K562 (cell line): ENCODE results near the gene VIPR2. TPM values are rescaled to one million over a fixed set of nuclear protein-coding genes. Genes with fewer than 3 reads are reported as not detected.

Source experiments
- ATAC-seq: fragments of 200-7000 bp; cut with Tn5 transposase; 3 replicates; pipeline ENCODE4 v1.9.1; 2020; ENCODE audit warnings: moderate library complexity
- BruUV-seq: library from RNA; stranded (reverse); fragments of 400-500 nt; replicated peaks from 2 replicates; lab custom pipeline; 2021; lab: Mats Ljungman, UMichigan
- CTCF ChIA-PET: fragments of 300-600 bp; formaldehyde crosslinking; extraction: SDS; loops from one replicate; lab custom pipeline; 2021; ENCODE audit warnings: low intra/inter-chr PET ratio; lab: Yijun Ruan, JAX
- POLR2A ChIA-PET: fragments of 300-600, 350-650 bp; sonication (Branson Sonifier 250); formaldehyde crosslinking; extraction: SDS; loops from one replicate; lab custom pipeline; 2021; ENCODE audit warnings: antibody characterized with exemption, inconsistent platforms; lab: Yijun Ruan, JAX
- DNase-seq, 4 experiments: peaks; one replicate each; pipeline versions ENCODE4 v3.0.0 to v3.0.0-alpha.2; 2011 to 2018; ENCODE audit warnings: low spot score in 3 of 4, mixed read lengths in 3 of 4; ENCODE audit errors: extremely low read depth in 1 of 4
- FAIRE-seq: peaks from 2 replicates; lab custom pipeline; 2011; peaks lifted over from hg19 to GRCh38; lab: Jason Lieb, UNC
- H2AFZ ChIP-seq: 2 replicates; pipeline ENCODE4 v1.6.0; 2011; ENCODE audit warnings: low read depth, low read length, control low read depth, inconsistent platforms
- H3K27ac ChIP-seq: fragments of 200-600 bp; 3 replicates; pipeline ENCODE4 v1.8.0; 2011; ENCODE audit warnings: low read depth, mild to moderate bottlenecking, control low read depth, inconsistent platforms, low read length, moderate library complexity, mixed read lengths; ENCODE audit errors: extremely low read depth
- H3K27me3 ChIP-seq, 2 experiments: fragments of 300-600 bp in 1 of 2; 2 replicates in 1 of 2; 3 replicates in 1 of 2; pipeline versions ENCODE4 v1.6.0 to v1.8.0; 2011; ENCODE audit warnings: inconsistent platforms in 2 of 2, low read length in 2 of 2, mild to moderate bottlenecking in 1 of 2, mixed read lengths in 1 of 2, moderate library complexity in 1 of 2; ENCODE audit not compliant: control insufficient read depth in 2 of 2, insufficient read depth in 2 of 2
- H3K36me3 ChIP-seq: fragments of 300-600 bp; 3 replicates; pipeline ENCODE4 v1.8.0; 2011; ENCODE audit warnings: mild to moderate bottlenecking, low read length, inconsistent platforms; ENCODE audit not compliant: control insufficient read depth, insufficient read depth
- H3K4me1 ChIP-seq, 2 experiments: fragments of 200-600 bp in 1 of 2; replicated peaks in 1 of 2; 2 replicates in 1 of 2; 3 replicates in 1 of 2; pipeline versions ENCODE4 v1.5.1 to v1.8.0; 2011; ENCODE audit warnings: inconsistent platforms in 2 of 2, low read length in 2 of 2, mild to moderate bottlenecking in 1 of 2, mixed read lengths in 1 of 2, moderate library complexity in 1 of 2; ENCODE audit not compliant: control insufficient read depth in 2 of 2, insufficient read depth in 2 of 2
- H3K4me2 ChIP-seq: 2 replicates; pipeline ENCODE4 v1.6.1; 2011; ENCODE audit warnings: low read length, control low read depth, inconsistent platforms, mixed read lengths; ENCODE audit not compliant: insufficient read depth
- H3K4me3 ChIP-seq: fragments of 200-600 bp; sonication (generic), shearing (Covaris generic); 2 replicates; pipeline ENCODE4 v1.5.1; 2016; ENCODE audit warnings: control low read depth, inconsistent platforms
- H3K79me2 ChIP-seq: fragments of 200-600 bp; 3 replicates; pipeline ENCODE4 v1.8.0; 2011; ENCODE audit warnings: low read length, inconsistent platforms; ENCODE audit not compliant: control insufficient read depth, insufficient read depth
- H3K9ac ChIP-seq, 2 experiments: 2 replicates each; pipeline versions ENCODE4 v1.6.0 to v1.6.1; 2011; ENCODE audit warnings: low read depth in 2 of 2, low read length in 2 of 2, control low read depth in 1 of 2, inconsistent platforms in 1 of 2, mild to moderate bottlenecking in 1 of 2, mixed read lengths in 1 of 2; ENCODE audit not compliant: insufficient read depth in 1 of 2
- H3K9me1 ChIP-seq: one replicate; pipeline ENCODE4 v1.6.0; 2011; ENCODE audit warnings: inconsistent platforms, mild to moderate bottlenecking, low read length, moderate library complexity; ENCODE audit not compliant: control insufficient read depth, insufficient read depth
- H3K9me3 ChIP-seq: replicated peaks from 2 replicates; pipeline ENCODE4 v1.5.1; 2011; ENCODE audit warnings: low read depth, low read length, inconsistent platforms; ENCODE audit not compliant: control insufficient read depth, insufficient read depth
- H4K20me1 ChIP-seq: replicated peaks from 2 replicates; pipeline ENCODE4 v1.6.1; 2011; ENCODE audit warnings: low read length, inconsistent platforms, mixed read lengths; ENCODE audit not compliant: control insufficient read depth, insufficient read depth
- BHLHE40 ChIP-seq: IDR thresholded peaks from 2 replicates; pipeline ENCODE4 v1.6.1; 2011; ENCODE audit warnings: low read length, improper control_type of control experiment
- CHD1 ChIP-seq: fragments of 200-600 bp; sonication (generic); IDR thresholded peaks from one replicate; pipeline ENCODE4 v1.6.1; 2012; ENCODE audit warnings: mild to moderate bottlenecking, moderate library complexity, low read length, inconsistent platforms
- E2F6 ChIP-seq, 2 experiments: IDR thresholded peaks; 2 replicates each; pipeline ENCODE4 v1.6.1; 2011; ENCODE audit warnings: borderline replicate concordance in 1 of 2, control low read depth in 1 of 2, low read depth in 1 of 2, low read length in 1 of 2, mild to moderate bottlenecking in 1 of 2, mixed read lengths in 1 of 2, moderate library complexity in 1 of 2; ENCODE audit not compliant: insufficient read depth in 1 of 2, insufficient read length in 1 of 2, poor library complexity in 1 of 2, severe bottlenecking in 1 of 2; ENCODE audit errors: extremely low read depth in 1 of 2
- EGR1 ChIP-seq: fragments of 450-650 bp; conservative IDR thresholded peaks from 2 replicates; pipeline ENCODE4 v1.6.1; 2017; ENCODE audit warnings: mild to moderate bottlenecking
- GATAD2B ChIP-seq: fragments of 450-650 bp; IDR thresholded peaks from 2 replicates; pipeline ENCODE4 v1.6.1; 2017; ENCODE audit warnings: mild to moderate bottlenecking, borderline replicate concordance
- NCOA6 ChIP-seq: fragments of 450-650 bp; IDR thresholded peaks from 2 replicates; pipeline ENCODE4 v1.6.1; 2017; ENCODE audit warnings: mild to moderate bottlenecking
- NR4A1 ChIP-seq, 2 experiments: fragments of 250-450 bp in 1 of 2; fragments of 450-650 bp in 1 of 2; sonication (Bioruptor Pico) in 1 of 2; IDR thresholded peaks; 2 replicates each; pipeline versions ENCODE4 v1.4.0 to v1.6.1; 2016 to 2020; ENCODE audit warnings: mild to moderate bottlenecking in 2 of 2, missing compliant biosample characterization in 1 of 2, missing genetic modification characterization in 1 of 2, moderate library complexity in 1 of 2
- POLR3A ChIP-seq: IDR thresholded peaks from 2 replicates; pipeline ENCODE4 v1.6.1; 2011; ENCODE audit warnings: borderline replicate concordance, mild to moderate bottlenecking, moderate library complexity; ENCODE audit not compliant: insufficient read length, insufficient read depth; ENCODE audit errors: extremely low read depth
- POLR3G ChIP-seq: IDR thresholded peaks from 2 replicates; pipeline ENCODE4 v1.6.1; 2011; ENCODE audit not compliant: insufficient read length, insufficient replicate concordance; ENCODE audit errors: extremely low read depth
- RCOR1 ChIP-seq, 2 experiments: IDR thresholded peaks; 2 replicates each; pipeline ENCODE4 v1.6.1; 2012; ENCODE audit warnings: low read depth in 2 of 2, low read length in 2 of 2, borderline replicate concordance in 1 of 2, improper control_type of control experiment in 1 of 2
- SIX5 ChIP-seq, 2 experiments: IDR thresholded peaks; 2 replicates each; pipeline ENCODE4 v1.6.1; 2011; ENCODE audit warnings: low read length in 2 of 2, borderline replicate concordance in 1 of 2, low read depth in 1 of 2, mild to moderate bottlenecking in 1 of 2, moderate library complexity in 1 of 2; ENCODE audit not compliant: insufficient read depth in 1 of 2
- SMARCE1 ChIP-seq: fragments of 450-650 bp; IDR thresholded peaks from 2 replicates; pipeline ENCODE4 v1.7.1; 2016; ENCODE audit warnings: mild to moderate bottlenecking
- TBL1XR1 ChIP-seq, 2 experiments: IDR thresholded peaks; 2 replicates each; pipeline ENCODE4 v1.6.1; 2012; ENCODE audit warnings: improper control_type of control experiment in 2 of 2, low read length in 2 of 2, mild to moderate bottlenecking in 1 of 2
- TOE1 ChIP-seq, 2 experiments: fragments of 450-650 bp in 1 of 2; sonication (generic) in 1 of 2; formaldehyde crosslinking in 1 of 2; IDR thresholded peaks; 2 replicates each; pipeline versions ENCODE4 v1.7.1 to v1.8.0; 2016 to 2022; ENCODE audit warnings: borderline replicate concordance in 2 of 2, mild to moderate bottlenecking in 2 of 2, antibody characterized with exemption in 1 of 2, inconsistent platforms in 1 of 2, low read depth in 1 of 2, missing genetic modification reagents in 1 of 2, moderate library complexity in 1 of 2
- ZNF57 ChIP-seq: fragments of 450-650 bp; formaldehyde crosslinking; IDR thresholded peaks from 2 replicates; pipeline ENCODE4 v1.4.0; 2020; ENCODE audit warnings: mild to moderate bottlenecking, moderate library complexity
- ZNF586 ChIP-seq: fragments of 450-650 bp; formaldehyde crosslinking; conservative IDR thresholded peaks from 2 replicates; pipeline ENCODE4 v1.4.0; 2020; ENCODE audit warnings: mild to moderate bottlenecking, moderate library complexity
- ZNF589 ChIP-seq: fragments of 200-800 bp; sonication (Bioruptor generic); IDR thresholded peaks from 2 replicates; pipeline ENCODE4 v1.6.1; 2016; ENCODE audit warnings: low read depth, missing genetic modification characterization, missing compliant biosample characterization
- ZNF717 ChIP-seq: fragments of 250-450 bp; sonication (Bioruptor Pico); IDR thresholded peaks from 2 replicates; pipeline ENCODE4 v1.5.0; 2021
- WGBS: fragments of 100-300 bp; shearing (Covaris generic); methylation state at CpG from one replicate; pipeline ENCODE4 v1.1.6; 2016; ENCODE audit warnings: low coverage, mixed read lengths; ENCODE audit not compliant: insufficient coverage; ENCODE audit errors: missing lambda C conversion rate; 5-methylcytosine and 5-hydroxymethylcytosine counted together
- in situ Hi-C: fragments of 300-500 bp; cut with MboI; formaldehyde crosslinking; loops from 4 replicates; pipeline ENCODE4 v1.15.0; 2018; ENCODE audit warnings: inconsistent platforms, mixed read lengths
- intact Hi-C: fragments of 100-400 bp; cut with micrococcal nuclease; formaldehyde crosslinking; loops from 2 replicates; pipeline ENCODE4 v1.14.2; 2022
- polyA plus RNA-seq, 8 experiments: library from polyadenylated mRNA; depleted of rRNA in 4 of 8; stranded (reverse) in 5 of 8; unstranded in 3 of 8; fragments of >200 nt; fragmentation: Nextera tagmentation in 2 of 8; fragmentation: Illumina TruSeq in 1 of 8; extraction: Ambion mirVana in 2 of 8; extraction: Trizol in 1 of 8; gene quantifications; 2 replicates each; pipeline versions ENCODE4 v1.2.1 to v1.2.3, GENCODE V29; 2011 to 2014; ENCODE audit warnings: inconsistent platforms in 1 of 8, missing spikeins in 1 of 8
- total RNA-seq, 7 experiments: library from RNA; depleted of rRNA in 6 of 7; stranded (reverse); fragments of >200 nt in 6 of 7; fragmentation: Illumina TruSeq in 2 of 7; extraction: Trizol in 2 of 7; gene quantifications; 2 replicates each; pipeline versions ENCODE4 v1.2.1 to v1.2.3, GENCODE V29; 2011 to 2021; ENCODE audit warnings: low replicate concordance in 1 of 7
- TF ChIP-seq, protein P1 (sequence below): fragments of 450-650 bp; IDR thresholded peaks from 2 replicates; pipeline ENCODE4 v1.6.1; 2016; ENCODE audit warnings: antibody characterized with exemption

The VIPR2 gene
- total and polyA plus RNA-seq, 9 of the 15 experiments (the other 6 are each of a cell fraction or from before 2014, with no cell fraction given) = 0.04 TPM; not detected in 8

GRCh38 chr7:159078911-159079270 is 65.8 kb downstream of the VIPR2 start:
- TF ChIP-seq SIX5 (IDR thresholded peaks at IDR 0.05; ENCODE audit: borderline replicate concordance in 1 of 2, insufficient read depth in 1 of 2, low read depth in 1 of 2, low read length in 2 of 2) (no peak), ZNF57 (CRISPR knock-in tag) (no peak), E2F6 (IDR thresholded peaks at IDR 0.05; ENCODE audit: borderline replicate concordance in 1 of 2, extremely low read depth in 1 of 2, insufficient read depth in 1 of 2, insufficient read length in 1 of 2, low read depth in 1 of 2, low read length in 1 of 2, poor library complexity in 1 of 2, severe bottlenecking in 1 of 2) (no peak), TBL1XR1 (IDR thresholded peaks at IDR 0.05; ENCODE audit: low read length in 2 of 2) (no peak), ZNF717 (CRISPR knock-in tag) (no peak), RCOR1 (IDR thresholded peaks at IDR 0.05; ENCODE audit: borderline replicate concordance in 1 of 2, low read depth in 2 of 2, low read length in 2 of 2) (no peak), POLR3G (no peak), NCOA6 (no peak), POLR3A (no peak), CHD1 (no peak), EGR1 (no peak), ZNF589 (CRISPR knock-in tag) (no peak), NR4A1 (CRISPR knock-in tag; IDR thresholded peaks at IDR 0.05) (no peak), NR4A1 (tag; IDR thresholded peaks at IDR 0.05) (no peak), ZNF586 (CRISPR knock-in tag) (no peak), TOE1 (IDR thresholded peaks at IDR 0.05; ENCODE audit: borderline replicate concordance) (no peak), TOE1 (CRISPR knock-in tag; IDR thresholded peaks at IDR 0.05; ENCODE audit: borderline replicate concordance, low read depth) (no peak), GATAD2B (no peak), BHLHE40 (no peak), SMARCE1 (no peak)
- TF ChIP-seq, protein P1, sequence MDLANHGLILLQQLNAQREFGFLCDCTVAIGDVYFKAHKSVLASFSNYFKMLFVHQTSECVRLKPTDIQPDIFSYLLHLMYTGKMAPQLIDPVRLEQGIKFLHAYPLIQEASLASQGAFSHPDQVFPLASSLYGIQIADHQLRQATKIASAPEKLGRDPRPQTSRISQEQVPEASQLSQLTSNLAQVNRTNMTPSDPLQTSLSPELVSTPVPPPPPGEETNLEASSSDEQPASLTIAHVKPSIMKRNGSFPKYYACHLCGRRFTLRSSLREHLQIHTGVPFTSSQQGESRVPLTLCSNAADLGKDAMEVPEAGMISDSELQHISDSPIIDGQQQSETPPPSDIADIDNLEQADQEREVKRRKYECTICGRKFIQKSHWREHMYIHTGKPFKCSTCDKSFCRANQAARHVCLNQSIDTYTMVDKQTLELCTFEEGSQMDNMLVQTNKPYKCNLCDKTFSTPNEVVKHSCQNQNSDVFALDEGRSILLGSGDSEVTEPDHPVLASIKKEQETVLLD = no peak
- no TSS peak for BruUV-seq
- ChIA-PET CTCF (no interaction called here), POLR2A (interaction anchor here (0.8 kb wide), 1 partner anchor 10 kb away, joined by 3 read pairs; no protein-coding TSS in a partner anchor)
- Histone ChIP-seq H3K9ac (no peak overlapping the region), H3K4me2 (no peak overlapping the region), H4K20me1 (no peaks in the 10 kb centered on the region), H3K4me3 (no peak overlapping the region), H3K79me2 (no peaks in the 10 kb centered on the region), H3K4me1 (peaks cover 0 to 4% of the 10 kb centered on the region in 2 experiments; a peak in 2 of 5 replicates), H2AFZ (no peak overlapping the region), H3K9me3 (no peaks in the 10 kb centered on the region), H3K27me3 (peaks cover 4 to 25% of the 10 kb centered on the region in 2 experiments), H3K9me1 (no peaks in the 10 kb centered on the region), H3K36me3 (no peaks in the 10 kb centered on the region), H3K27ac (no peak overlapping the region)
- ATAC-seq (no peak), FAIRE-seq (no peak), DNase-seq (no peak)
- intact Hi-C loops = no loop called here
- 2% methylated on average over 6 of the region's 6 CpGs for WGBS
- in situ Hi-C loops = no loop called here
